ENCODE measurements around the gene MDM2.
"Not testable (repeated sequence)": the region's sequence is repeated elsewhere in the genome, so short reads cannot be mapped to it uniquely, and the experiment has no call there.

- not testable (repeated sequence) for TF ChIP-seq CTCF (IDR thresholded peaks at IDR 0.05; ENCODE audit: low read depth, low read length, poor library complexity, severe bottlenecking); EZH2phosphoT487 (IDR thresholded peaks at IDR 0.05; ENCODE audit: borderline replicate concordance, low read length)
Measured at GRCh38 chr12:68801124-68801523, 6.9 kb upstream of the MDM2 start.
